HepG2 (cell line): ENCODE data around the gene DLG3. TPM values are rescaled to one million over a fixed set of nuclear protein-coding genes. Genes with fewer than 3 reads are reported as not detected.

ENCODE experiments used
- AGO1 ChIP-seq: fragments of 200-400 bp; formaldehyde crosslinking; IDR thresholded peaks from 2 replicates; pipeline ENCODE4 v1.6.1; 2017; ENCODE audit warnings: mild to moderate bottlenecking, low read depth, low read length, moderate library complexity; ENCODE audit not compliant: poor library complexity, severe bottlenecking
- CBFB ChIP-seq: sonication (generic); formaldehyde crosslinking; IDR thresholded peaks from 2 replicates; pipeline ENCODE4 v1.4.0; 2020; ENCODE audit warnings: missing genetic modification reagents
- CBX1 ChIP-seq: IDR thresholded peaks from one replicate; pipeline ENCODE4 v1.6.1; 2016; ENCODE audit warnings: antibody characterized with exemption, low read depth
- EP300 ChIP-seq, 3 experiments: sonication (generic) in 1 of 3; formaldehyde crosslinking in 1 of 3; IDR thresholded peaks; 2 replicates each; pipeline versions ENCODE4 v1.5.1 to v1.6.1; 2011 to 2020; ENCODE audit warnings: low read depth in 2 of 3, low read length in 2 of 3, borderline replicate concordance in 1 of 3, improper control_type of control experiment in 1 of 3, mild to moderate bottlenecking in 1 of 3, missing genetic modification reagents in 1 of 3, moderate library complexity in 1 of 3
- ESRRA ChIP-seq: sonication (generic); formaldehyde crosslinking; IDR thresholded peaks from 2 replicates; pipeline ENCODE4 v1.5.1; 2020; ENCODE audit warnings: mild to moderate bottlenecking, low read depth, missing genetic modification reagents
- KDM1A ChIP-seq: IDR thresholded peaks from 2 replicates; pipeline ENCODE4 v1.6.1; 2016; ENCODE audit warnings: missing compliant biosample characterization
- KMT2B ChIP-seq: IDR thresholded peaks from 2 replicates; pipeline ENCODE4 v1.6.1; 2016; ENCODE audit warnings: missing genetic modification reagents, missing compliant biosample characterization
- MYC ChIP-seq: sonication (generic); formaldehyde crosslinking; IDR thresholded peaks from 2 replicates; pipeline ENCODE4 v1.9.0; 2021; ENCODE audit warnings: missing genetic modification reagents, borderline replicate concordance
- NFKB2 ChIP-seq: sonication (generic); formaldehyde crosslinking; IDR thresholded peaks from 2 replicates; pipeline ENCODE4 v1.4.0; 2020; ENCODE audit warnings: missing genetic modification reagents, borderline replicate concordance
- NR2C2 ChIP-seq: sonication (generic); formaldehyde crosslinking; IDR thresholded peaks from 2 replicates; pipeline ENCODE4 v1.4.0; 2020; ENCODE audit warnings: missing genetic modification reagents, mild to moderate bottlenecking, moderate library complexity, borderline replicate concordance
- POLR2G ChIP-seq: fragments of 200-400 bp; formaldehyde crosslinking; IDR thresholded peaks from 2 replicates; pipeline ENCODE4 v1.6.1; 2018; ENCODE audit warnings: mild to moderate bottlenecking, low read depth, low read length, moderate library complexity
- SAP130 ChIP-seq: IDR thresholded peaks from 2 replicates; pipeline ENCODE4 v1.6.1; 2016; ENCODE audit warnings: low read depth
- SKI ChIP-seq: fragments of 450-650 bp; IDR thresholded peaks from one replicate; pipeline ENCODE4 v1.6.1; 2018; ENCODE audit warnings: mild to moderate bottlenecking; ENCODE audit not compliant: partially characterized antibody
- SP2 ChIP-seq: sonication (generic); formaldehyde crosslinking; IDR thresholded peaks from 2 replicates; pipeline ENCODE4 v1.5.1; 2020; ENCODE audit warnings: mild to moderate bottlenecking, missing genetic modification reagents
- SP4 ChIP-seq: sonication (generic); formaldehyde crosslinking; IDR thresholded peaks from 2 replicates; pipeline ENCODE4 v1.8.1; 2023; ENCODE audit warnings: mild to moderate bottlenecking, missing genetic modification reagents
- SP5 ChIP-seq: IDR thresholded peaks from 2 replicates; pipeline ENCODE4 v1.6.1; 2016; ENCODE audit warnings: low read depth, borderline replicate concordance
- ZBTB8A ChIP-seq: sonication (generic); formaldehyde crosslinking; IDR thresholded peaks from 2 replicates; pipeline ENCODE4 v1.4.0; 2020; ENCODE audit warnings: mild to moderate bottlenecking, low read depth, missing genetic modification reagents, borderline replicate concordance
- ZNF224 ChIP-seq: sonication (generic); formaldehyde crosslinking; IDR thresholded peaks from 2 replicates; pipeline ENCODE4 v1.5.0; 2020; ENCODE audit warnings: mild to moderate bottlenecking, missing genetic modification reagents
- ZNF430 ChIP-seq: sonication (generic); formaldehyde crosslinking; IDR thresholded peaks from 2 replicates; pipeline ENCODE4 v1.9.0; 2021; ENCODE audit warnings: mild to moderate bottlenecking, missing genetic modification reagents
- ZNF510 ChIP-seq: sonication (generic); formaldehyde crosslinking; IDR thresholded peaks from 2 replicates; pipeline ENCODE4 v1.4.0; 2020; ENCODE audit warnings: low read depth, mild to moderate bottlenecking, missing genetic modification reagents
- ZNF564 ChIP-seq: sonication (generic); formaldehyde crosslinking; IDR thresholded peaks from 2 replicates; pipeline ENCODE4 v1.8.1; 2023; ENCODE audit warnings: mild to moderate bottlenecking, missing genetic modification reagents
- ZNF749 ChIP-seq: sonication (generic); formaldehyde crosslinking; IDR thresholded peaks from 2 replicates; pipeline ENCODE4 v1.8.0; 2022; ENCODE audit warnings: mild to moderate bottlenecking, missing genetic modification reagents, moderate library complexity, borderline replicate concordance
- polyA plus RNA-seq, 8 experiments: library from polyadenylated mRNA; depleted of rRNA in 3 of 8; stranded (reverse) in 7 of 8; unstranded in 1 of 8; fragments of >200 nt; fragmentation: Illumina TruSeq in 4 of 8; extraction: Trizol in 4 of 8; gene quantifications; 2 replicates each; pipeline versions ENCODE4 v1.2.1 to v1.2.3, GENCODE V29; 2011 to 2016; ENCODE audit warnings: low read depth in 4 of 8, missing spikeins in 1 of 8, mixed read lengths in 1 of 8; ENCODE audit not compliant: insufficient read depth in 1 of 8
- total RNA-seq, 5 experiments: library from RNA; depleted of rRNA; stranded (reverse); fragments of >200 nt; fragmentation: Illumina TruSeq; extraction: Trizol; gene quantifications; 2 replicates each; pipeline ENCODE4 v1.2.3, GENCODE V29; 2016; ENCODE audit warnings: low read depth in 1 of 5
- TF ChIP-seq, protein P1 (sequence below): sonication (generic); formaldehyde crosslinking; IDR thresholded peaks from 2 replicates; pipeline ENCODE4 v1.4.0; 2020; ENCODE audit warnings: missing genetic modification reagents
- TF ChIP-seq, protein P2 (sequence below): sonication (generic); formaldehyde crosslinking; IDR thresholded peaks from 2 replicates; pipeline ENCODE4 v1.5.0; 2020; ENCODE audit warnings: missing genetic modification reagents, mild to moderate bottlenecking, borderline replicate concordance
- TF ChIP-seq, protein P3 (sequence below), 2 experiments: sonication (generic) in 1 of 2; formaldehyde crosslinking in 1 of 2; IDR thresholded peaks; 2 replicates each; pipeline versions ENCODE4 v1.5.1 to v1.6.1; 2011 to 2020; ENCODE audit warnings: borderline replicate concordance in 1 of 2, low read depth in 1 of 2, low read length in 1 of 2, mild to moderate bottlenecking in 1 of 2, missing genetic modification reagents in 1 of 2, moderate library complexity in 1 of 2
- TF ChIP-seq, protein P4 (sequence below): sonication (generic); formaldehyde crosslinking; IDR thresholded peaks from 2 replicates; pipeline ENCODE4 v1.8.1; 2023; ENCODE audit warnings: missing genetic modification reagents, inconsistent platforms, borderline replicate concordance

DLG3 gene
- total and polyA plus RNA-seq, 2 of the 13 experiments (the other 11 are each of a cell fraction or from before 2014, with no cell fraction given): 9.9 to 19.4 TPM

DNA sequence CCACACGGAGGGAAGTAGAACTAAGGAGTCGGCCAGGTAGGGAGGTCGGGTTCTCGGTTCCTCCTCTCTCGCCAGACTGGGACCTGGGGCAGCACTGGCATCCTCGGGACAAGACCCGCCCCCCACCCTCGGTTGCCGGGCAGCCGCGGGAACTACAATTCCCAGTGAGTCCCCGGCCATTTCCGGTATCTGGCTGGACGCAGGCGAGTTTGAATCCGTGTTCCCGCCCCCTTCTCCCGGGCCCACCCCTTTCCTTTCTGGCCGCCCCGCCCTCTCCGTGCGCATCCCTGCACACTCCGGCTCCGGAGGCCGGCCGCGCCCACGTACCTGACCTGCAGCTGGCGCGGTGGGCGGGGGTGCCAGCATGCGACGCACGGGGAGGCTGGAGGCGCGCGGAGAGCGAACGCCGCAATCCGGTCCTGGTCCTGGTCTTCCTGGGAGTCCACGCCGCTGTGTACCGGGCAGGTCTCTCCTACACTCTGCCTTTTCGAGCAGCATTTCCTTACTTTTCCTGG, 10.2 kb upstream of the DLG3 start (continued):
- TF ChIP-seq, protein P1, sequence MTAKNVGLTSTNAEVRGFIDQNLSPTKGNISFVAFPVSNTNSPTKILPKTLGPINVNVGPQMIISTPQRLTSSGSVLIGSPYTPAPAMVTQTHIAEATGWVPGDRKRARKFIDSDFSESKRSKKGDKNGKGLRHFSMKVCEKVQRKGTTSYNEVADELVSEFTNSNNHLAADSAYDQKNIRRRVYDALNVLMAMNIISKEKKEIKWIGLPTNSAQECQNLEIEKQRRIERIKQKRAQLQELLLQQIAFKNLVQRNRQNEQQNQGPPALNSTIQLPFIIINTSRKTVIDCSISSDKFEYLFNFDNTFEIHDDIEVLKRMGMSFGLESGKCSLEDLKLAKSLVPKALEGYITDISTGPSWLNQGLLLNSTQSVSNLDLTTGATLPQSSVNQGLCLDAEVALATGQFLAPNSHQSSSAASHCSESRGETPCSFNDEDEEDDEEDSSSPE (CRISPR knock-in tag): 0 out of 2 replicates have a peak, but pooled peaks have one; percentile 49
- TF ChIP-seq KDM1A (CRISPR knock-in tag) (no peak), NR2C2 (CRISPR knock-in tag) (no peak), MYC (CRISPR knock-in tag) (no peak), EP300 (IDR thresholded peaks at IDR 0.05; ENCODE audit: low read depth in 2 of 2, low read length in 2 of 2) (no peak), EP300 (CRISPR knock-in tag; IDR thresholded peaks at IDR 0.05; ENCODE audit: borderline replicate concordance) (no peak), ZNF564 (CRISPR knock-in tag) (no peak), ZNF224 (no peak), ZNF510 (CRISPR knock-in tag) (0 out of 2 replicates have a peak, but pooled peaks have one; percentile 30), CBFB (CRISPR knock-in tag) (no peak), ESRRA (CRISPR knock-in tag) (no peak), SP5 (CRISPR knock-in tag) (no peak), SP4 (peak; percentile 36; the same call in 1 of the 2 replicates), CBX1 (no peak), ZNF430 (no peak), AGO1 (no peak), SAP130 (CRISPR knock-in tag) (peak; percentile 9; the same call in 1 of the 2 replicates), ZBTB8A (CRISPR knock-in tag) (no peak), ZNF749 (CRISPR knock-in tag) (no peak), POLR2G (peak; percentile 29; the same call in 1 of the 2 replicates), NFKB2 (CRISPR knock-in tag) (no peak), KMT2B (CRISPR knock-in tag) (no peak), SKI (no peak), SP2 (CRISPR knock-in tag) (no peak)
- TF ChIP-seq, protein P2, sequence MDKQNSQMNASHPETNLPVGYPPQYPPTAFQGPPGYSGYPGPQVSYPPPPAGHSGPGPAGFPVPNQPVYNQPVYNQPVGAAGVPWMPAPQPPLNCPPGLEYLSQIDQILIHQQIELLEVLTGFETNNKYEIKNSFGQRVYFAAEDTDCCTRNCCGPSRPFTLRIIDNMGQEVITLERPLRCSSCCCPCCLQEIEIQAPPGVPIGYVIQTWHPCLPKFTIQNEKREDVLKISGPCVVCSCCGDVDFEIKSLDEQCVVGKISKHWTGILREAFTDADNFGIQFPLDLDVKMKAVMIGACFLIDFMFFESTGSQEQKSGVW (CRISPR knock-in tag): no peak
- TF ChIP-seq, protein P3, sequence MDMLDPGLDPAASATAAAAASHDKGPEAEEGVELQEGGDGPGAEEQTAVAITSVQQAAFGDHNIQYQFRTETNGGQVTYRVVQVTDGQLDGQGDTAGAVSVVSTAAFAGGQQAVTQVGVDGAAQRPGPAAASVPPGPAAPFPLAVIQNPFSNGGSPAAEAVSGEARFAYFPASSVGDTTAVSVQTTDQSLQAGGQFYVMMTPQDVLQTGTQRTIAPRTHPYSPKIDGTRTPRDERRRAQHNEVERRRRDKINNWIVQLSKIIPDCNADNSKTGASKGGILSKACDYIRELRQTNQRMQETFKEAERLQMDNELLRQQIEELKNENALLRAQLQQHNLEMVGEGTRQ (IDR thresholded peaks at IDR 0.05; ENCODE audit: low read depth, low read length): no peak
- TF ChIP-seq, protein P3 (CRISPR knock-in tag; IDR thresholded peaks at IDR 0.05; ENCODE audit: borderline replicate concordance): no peak
- TF ChIP-seq, protein P4, sequence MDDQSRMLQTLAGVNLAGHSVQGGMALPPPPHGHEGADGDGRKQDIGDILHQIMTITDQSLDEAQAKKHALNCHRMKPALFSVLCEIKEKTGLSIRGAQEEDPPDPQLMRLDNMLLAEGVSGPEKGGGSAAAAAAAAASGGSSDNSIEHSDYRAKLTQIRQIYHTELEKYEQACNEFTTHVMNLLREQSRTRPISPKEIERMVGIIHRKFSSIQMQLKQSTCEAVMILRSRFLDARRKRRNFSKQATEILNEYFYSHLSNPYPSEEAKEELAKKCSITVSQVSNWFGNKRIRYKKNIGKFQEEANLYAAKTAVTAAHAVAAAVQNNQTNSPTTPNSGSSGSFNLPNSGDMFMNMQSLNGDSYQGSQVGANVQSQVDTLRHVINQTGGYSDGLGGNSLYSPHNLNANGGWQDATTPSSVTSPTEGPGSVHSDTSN (CRISPR knock-in tag): no peak
